GM12878 (cell line): ENCODE data around the gene PARP8. TPM values are rescaled to one million over a fixed set of nuclear protein-coding genes. Genes with fewer than 3 reads are reported as not detected.

ENCODE experiments used
- ATAC-seq: fragments of 200-7000 bp; cut with Tn5 transposase; 3 replicates; pipeline ENCODE4 v1.9.1; 2020; ENCODE audit warnings: mild to moderate bottlenecking, moderate library complexity
- BruUV-seq: library from RNA; stranded (reverse); fragments of 400-500 nt; replicated peaks from 2 replicates; lab custom pipeline; 2021; lab: Mats Ljungman, UMichigan
- CTCF ChIA-PET: fragments of 300-600 bp; sonication (Branson Sonifier 250); formaldehyde crosslinking; extraction: SDS; loops from one replicate; lab custom pipeline; 2021; ENCODE audit warnings: inconsistent platforms; lab: Yijun Ruan, JAX
- POLR2A ChIA-PET: fragments of 350-600 bp; formaldehyde crosslinking; extraction: SDS; loops from one replicate; lab custom pipeline; 2021; ENCODE audit warnings: inconsistent platforms; lab: Charles Lee
- RAD21 ChIA-PET: fragments of 300-600 bp; sonication (Branson Sonifier 250); formaldehyde crosslinking; loops from one replicate; lab custom pipeline; 2023; ENCODE audit warnings: antibody characterized with exemption; ENCODE audit not compliant: unreplicated experiment; lab: Charles Lee
- SMC1A ChIA-PET: fragments of 300-600 bp; sonication (Branson Sonifier 250); formaldehyde crosslinking; loops from one replicate; lab custom pipeline; 2023; ENCODE audit not compliant: unreplicated experiment, uncharacterized antibody; lab: Charles Lee
- DNase-seq: peaks from one replicate; pipeline ENCODE4 v3.0.0-alpha.2; 2011; ENCODE audit warnings: low read depth, low spot score
- FAIRE-seq: peaks from 3 replicates; lab custom pipeline; 2011; peaks lifted over from hg19 to GRCh38; lab: Jason Lieb, UNC
- H2AFZ ChIP-seq: 2 replicates; pipeline ENCODE4 v1.6.0; 2011; ENCODE audit warnings: low read depth, low read length, control low read depth; ENCODE audit not compliant: control insufficient read depth
- H3K27ac ChIP-seq: 2 replicates; pipeline ENCODE4 v1.5.1; 2011; ENCODE audit warnings: control low read depth; ENCODE audit not compliant: control insufficient read depth, insufficient read depth
- H3K27me3 ChIP-seq, 2 experiments: replicated peaks in 1 of 2; 2 replicates each; pipeline versions ENCODE4 v1.6.0 to v1.6.1; 2011; ENCODE audit warnings: low read length in 1 of 2; ENCODE audit not compliant: control insufficient read depth in 2 of 2, insufficient read depth in 2 of 2
- H3K36me3 ChIP-seq, 2 experiments: 2 replicates each; pipeline ENCODE4 v1.5.1; 2011; ENCODE audit warnings: low read length in 1 of 2; ENCODE audit not compliant: control insufficient read depth in 2 of 2, insufficient read depth in 2 of 2
- H3K4me1 ChIP-seq: 2 replicates; pipeline ENCODE4 v1.6.1; 2011; ENCODE audit warnings: mild to moderate bottlenecking, low read length, moderate library complexity, mixed read lengths; ENCODE audit not compliant: control insufficient read depth, insufficient read depth
- H3K4me2 ChIP-seq: 2 replicates; pipeline ENCODE4 v1.6.0; 2011; ENCODE audit warnings: control low read depth; ENCODE audit not compliant: control insufficient read depth, insufficient read depth
- H3K4me3 ChIP-seq: fragments of 200-600 bp; sonication (generic); 2 replicates; pipeline ENCODE4 v1.5.1; 2016
- H3K79me2 ChIP-seq: 2 replicates; pipeline ENCODE4 v1.6.0; 2011; ENCODE audit warnings: low read length; ENCODE audit not compliant: control insufficient read depth, insufficient read depth
- H3K9ac ChIP-seq: 2 replicates; pipeline ENCODE4 v1.8.0; 2011; ENCODE audit warnings: low read length, control low read depth, mixed read lengths; ENCODE audit not compliant: control insufficient read depth, insufficient read depth
- H3K9me3 ChIP-seq: replicated peaks from 3 replicates; pipeline ENCODE4 v1.5.1; 2011; ENCODE audit warnings: mild to moderate bottlenecking, low read length; ENCODE audit not compliant: control insufficient read depth, insufficient read depth
- H4K20me1 ChIP-seq: 2 replicates; pipeline ENCODE4 v1.6.0; 2011; ENCODE audit not compliant: control insufficient read depth, insufficient read depth
- BHLHE40 ChIP-seq, 2 experiments: fragments of 450-650 bp in 1 of 2; IDR thresholded peaks; 2 replicates each; pipeline ENCODE4 v1.6.1; 2011 to 2017; ENCODE audit warnings: low read depth in 2 of 2, borderline replicate concordance in 1 of 2, improper control_type of control experiment in 1 of 2, low read length in 1 of 2, mild to moderate bottlenecking in 1 of 2
- CHD4 ChIP-seq: fragments of 200-600 bp; sonication (generic); IDR thresholded peaks from 2 replicates; pipeline ENCODE4 v1.6.1; 2016; ENCODE audit warnings: mild to moderate bottlenecking
- E2F4 ChIP-seq: IDR thresholded peaks from 2 replicates; pipeline ENCODE4 v1.6.1; 2012; ENCODE audit warnings: low read depth, low read length, improper control_type of control experiment
- IRF3 ChIP-seq: fragments of 450-650 bp; IDR thresholded peaks from 2 replicates; pipeline ENCODE4 v1.6.1; 2014; ENCODE audit warnings: mild to moderate bottlenecking
- PAX5 ChIP-seq: IDR thresholded peaks from 2 replicates; pipeline ENCODE4 v1.6.1; 2011; ENCODE audit warnings: low read depth, low read length, borderline replicate concordance
- POLR2A ChIP-seq: IDR thresholded peaks from 2 replicates; pipeline ENCODE4 v1.6.1; 2011; ENCODE audit warnings: low read depth, mild to moderate bottlenecking, low read length
- SREBF1 ChIP-seq: IDR thresholded peaks from 2 replicates; pipeline ENCODE4 v1.6.1; 2012; ENCODE audit warnings: mild to moderate bottlenecking, low read length
- TCF12 ChIP-seq: IDR thresholded peaks from 2 replicates; pipeline ENCODE4 v1.6.1; 2011; ENCODE audit warnings: low read depth, mild to moderate bottlenecking, low read length
- WRNIP1 ChIP-seq: IDR thresholded peaks from 2 replicates; pipeline ENCODE4 v1.6.1; 2011; ENCODE audit warnings: low read depth, low read length, improper control_type of control experiment, borderline replicate concordance
- WGBS: methylation state at CpG from one replicate; pipeline ENCODE4 v1.1.6; 2016; ENCODE audit warnings: low lambda C conversion rate; ENCODE audit not compliant: insufficient replicate concordance, insufficient coverage; ENCODE audit errors: missing lambda C conversion rate; 5-methylcytosine and 5-hydroxymethylcytosine counted together
- in situ Hi-C: fragments of 300-500 bp; cut with MboI; formaldehyde crosslinking; loops from 9 replicates; pipeline ENCODE4 v1.14.3; 2018; ENCODE audit warnings: mixed read lengths
- intact Hi-C: fragments of 100-400 bp; cut with micrococcal nuclease; formaldehyde crosslinking; loops from one replicate; pipeline ENCODE4 v1.14.2; 2022; ENCODE audit not compliant: unreplicated experiment
- polyA plus RNA-seq, 11 experiments: library from polyadenylated mRNA; depleted of rRNA in 4 of 11; unstranded in 6 of 11; stranded (reverse) in 5 of 11; fragments of >200 nt; fragmentation: Nextera tagmentation in 4 of 11; fragmentation: Illumina TruSeq in 1 of 11; extraction: Ambion mirVana in 4 of 11; extraction: Trizol in 1 of 11; gene quantifications; 1 replicate in 1 of 11; 2 replicates in 10 of 11; pipeline versions ENCODE4 v1.2.1 to v1.2.3, GENCODE V29; 2011 to 2016; ENCODE audit warnings: inconsistent platforms in 2 of 11, missing spikeins in 2 of 11, low read depth in 1 of 11
- total RNA-seq, 4 experiments: library from RNA; depleted of rRNA in 3 of 4; stranded (reverse); fragments of >200 nt in 3 of 4; fragmentation: Illumina TruSeq in 1 of 4; extraction: Trizol in 1 of 4; gene quantifications; 2 replicates each; pipeline versions ENCODE4 v1.2.1 to v1.2.3, GENCODE V29; 2013 to 2021
- TF ChIP-seq, protein P1 (sequence below): fragments of 150-350 bp; IDR thresholded peaks from 2 replicates; pipeline ENCODE4 v1.6.1; 2014; ENCODE audit warnings: mild to moderate bottlenecking, low read depth, low read length
- TF ChIP-seq, protein P2 (sequence below): fragments of 450-650 bp; IDR thresholded peaks from 2 replicates; pipeline ENCODE4 v1.6.1; 2016; ENCODE audit warnings: mild to moderate bottlenecking
- TF ChIP-seq, protein P3 (sequence below): IDR thresholded peaks from 2 replicates; pipeline ENCODE4 v1.6.1; 2011; ENCODE audit warnings: low read depth, mild to moderate bottlenecking, low read length, moderate library complexity, borderline replicate concordance; ENCODE audit errors: extremely low read depth

PARP8 gene
- total and polyA plus RNA-seq, 10 of the 15 experiments (the other 5 are each of a cell fraction or from before 2014, with no cell fraction given), result 9.1 to 65.2 (median 20.6) TPM

DNA sequence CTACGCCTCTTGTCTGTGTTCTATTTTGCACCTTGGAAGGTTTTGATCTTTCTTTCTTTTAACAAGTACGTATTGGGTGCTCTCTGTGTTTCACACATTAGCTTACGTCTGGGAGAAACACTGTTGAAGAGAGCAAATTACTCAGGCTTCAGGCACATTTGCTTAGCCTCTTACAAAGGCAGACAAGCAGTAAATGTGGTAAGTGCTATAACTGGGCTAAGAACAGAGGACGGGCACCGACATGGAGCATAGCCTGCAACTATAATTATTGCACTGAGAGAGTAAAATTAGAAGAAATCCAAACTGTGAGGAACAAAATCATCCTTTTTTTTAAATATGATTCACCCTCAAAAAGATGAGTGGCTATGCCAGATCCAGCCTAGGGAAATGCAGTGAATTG, 9.4 kb upstream of the PARP8 start:
- Histone ChIP-seq H3K4me3 (no peak overlapping the region), H3K79me2 (no peaks in the 10 kb centered on the region), H3K27me3 (no peaks in the 10 kb centered on the region), H2AFZ (no peak overlapping the region), H3K36me3 (no peaks in the 10 kb centered on the region), H4K20me1 (no peaks in the 10 kb centered on the region), H3K4me1 (peaks cover 3% of the 10 kb centered on the region), H3K4me2 (no peak overlapping the region), H3K9ac (no peak overlapping the region), H3K27ac (no peak overlapping the region), H3K9me3 (no peaks in the 10 kb centered on the region)
- ATAC-seq (no peak), DNase-seq (no peak), FAIRE-seq (no peak)
- ChIA-PET POLR2A (no interaction called here), SMC1A (no interaction called here), RAD21 (no interaction called here), CTCF (no interaction called here)
- no TSS peak for BruUV-seq
- in situ Hi-C loops (no loop called here), intact Hi-C loops (no loop called here)
- TF ChIP-seq POLR2A, result no peak
- no peak for TF ChIP-seq PAX5
- no peak for TF ChIP-seq CHD4
- TF ChIP-seq, protein P1, sequence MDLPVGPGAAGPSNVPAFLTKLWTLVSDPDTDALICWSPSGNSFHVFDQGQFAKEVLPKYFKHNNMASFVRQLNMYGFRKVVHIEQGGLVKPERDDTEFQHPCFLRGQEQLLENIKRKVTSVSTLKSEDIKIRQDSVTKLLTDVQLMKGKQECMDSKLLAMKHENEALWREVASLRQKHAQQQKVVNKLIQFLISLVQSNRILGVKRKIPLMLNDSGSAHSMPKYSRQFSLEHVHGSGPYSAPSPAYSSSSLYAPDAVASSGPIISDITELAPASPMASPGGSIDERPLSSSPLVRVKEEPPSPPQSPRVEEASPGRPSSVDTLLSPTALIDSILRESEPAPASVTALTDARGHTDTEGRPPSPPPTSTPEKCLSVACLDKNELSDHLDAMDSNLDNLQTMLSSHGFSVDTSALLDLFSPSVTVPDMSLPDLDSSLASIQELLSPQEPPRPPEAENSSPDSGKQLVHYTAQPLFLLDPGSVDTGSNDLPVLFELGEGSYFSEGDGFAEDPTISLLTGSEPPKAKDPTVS, result no peak
- no peak for TF ChIP-seq WRNIP1
- no peak for TF ChIP-seq BHLHE40 (IDR thresholded peaks at IDR 0.05; ENCODE audit: borderline replicate concordance in 1 of 2, low read depth in 2 of 2, low read length in 1 of 2)
- TF ChIP-seq SREBF1, result no peak
- TF ChIP-seq, protein P2, sequence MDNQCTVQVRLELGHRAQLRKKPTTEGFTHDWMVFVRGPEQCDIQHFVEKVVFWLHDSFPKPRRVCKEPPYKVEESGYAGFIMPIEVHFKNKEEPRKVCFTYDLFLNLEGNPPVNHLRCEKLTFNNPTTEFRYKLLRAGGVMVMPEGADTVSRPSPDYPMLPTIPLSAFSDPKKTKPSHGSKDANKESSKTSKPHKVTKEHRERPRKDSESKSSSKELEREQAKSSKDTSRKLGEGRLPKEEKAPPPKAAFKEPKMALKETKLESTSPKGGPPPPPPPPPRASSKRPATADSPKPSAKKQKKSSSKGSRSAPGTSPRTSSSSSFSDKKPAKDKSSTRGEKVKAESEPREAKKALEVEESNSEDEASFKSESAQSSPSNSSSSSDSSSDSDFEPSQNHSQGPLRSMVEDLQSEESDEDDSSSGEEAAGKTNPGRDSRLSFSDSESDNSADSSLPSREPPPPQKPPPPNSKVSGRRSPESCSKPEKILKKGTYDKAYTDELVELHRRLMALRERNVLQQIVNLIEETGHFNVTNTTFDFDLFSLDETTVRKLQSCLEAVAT, result no peak
- TF ChIP-seq E2F4, result no peak
- TF ChIP-seq TCF12, result no peak
- TF ChIP-seq, protein P3, sequence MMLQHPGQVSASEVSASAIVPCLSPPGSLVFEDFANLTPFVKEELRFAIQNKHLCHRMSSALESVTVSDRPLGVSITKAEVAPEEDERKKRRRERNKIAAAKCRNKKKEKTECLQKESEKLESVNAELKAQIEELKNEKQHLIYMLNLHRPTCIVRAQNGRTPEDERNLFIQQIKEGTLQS, result no peak
- TF ChIP-seq IRF3, result no peak
- WGBS, result 69% methylated on average over 5 of the region's 5 CpGs
